GM18505 (cell line): ENCODE measurements around the gene ASIC4.

Experiments used
- ATAC-seq: cut with Tn5 transposase; IDR thresholded peaks from one replicate; pipeline ENCODE4 v1.9.1; 2021; ENCODE audit not compliant: unreplicated experiment
- POLR2A ChIP-seq: IDR thresholded peaks from 4 replicates; pipeline ENCODE4 v1.6.1; 2011; ENCODE audit warnings: borderline replicate concordance; ENCODE audit not compliant: insufficient read depth, insufficient read length; ENCODE audit errors: extremely low read depth

ASIC4 gene

GRCh38 chr2:219569635-219570034, 55.4 kb downstream of the ASIC4 start:
- no peak for ATAC-seq
- TF ChIP-seq POLR2A, result no peak

- ATAC-seq, result no peak
- TF ChIP-seq POLR2A, result no peak
These were observed 56.1 kb downstream of the ASIC4 start for GRCh38 chr2:219570194-219570923.

DNA sequence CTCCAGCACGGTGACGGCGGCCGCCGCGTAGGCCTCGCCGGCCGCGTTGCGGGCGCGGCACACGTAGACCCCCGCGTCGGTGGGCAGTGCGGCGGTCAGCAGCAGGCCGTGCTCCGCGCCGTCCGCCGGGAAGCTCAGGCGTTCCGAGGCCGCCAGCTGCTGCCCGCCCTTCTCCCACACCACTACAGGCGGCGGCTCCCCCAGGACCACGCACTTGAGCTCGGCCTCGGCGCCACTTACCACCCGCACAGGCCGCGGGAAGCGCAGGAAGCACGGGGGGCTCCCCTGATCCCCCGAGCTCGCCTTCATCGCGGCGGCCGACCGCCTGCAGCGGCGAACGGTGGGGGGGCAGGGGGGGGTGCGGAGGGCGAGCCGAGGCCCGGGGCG, 56.6 kb downstream of the ASIC4 start:
- no peak for ATAC-seq
- no peak for TF ChIP-seq POLR2A

DNA sequence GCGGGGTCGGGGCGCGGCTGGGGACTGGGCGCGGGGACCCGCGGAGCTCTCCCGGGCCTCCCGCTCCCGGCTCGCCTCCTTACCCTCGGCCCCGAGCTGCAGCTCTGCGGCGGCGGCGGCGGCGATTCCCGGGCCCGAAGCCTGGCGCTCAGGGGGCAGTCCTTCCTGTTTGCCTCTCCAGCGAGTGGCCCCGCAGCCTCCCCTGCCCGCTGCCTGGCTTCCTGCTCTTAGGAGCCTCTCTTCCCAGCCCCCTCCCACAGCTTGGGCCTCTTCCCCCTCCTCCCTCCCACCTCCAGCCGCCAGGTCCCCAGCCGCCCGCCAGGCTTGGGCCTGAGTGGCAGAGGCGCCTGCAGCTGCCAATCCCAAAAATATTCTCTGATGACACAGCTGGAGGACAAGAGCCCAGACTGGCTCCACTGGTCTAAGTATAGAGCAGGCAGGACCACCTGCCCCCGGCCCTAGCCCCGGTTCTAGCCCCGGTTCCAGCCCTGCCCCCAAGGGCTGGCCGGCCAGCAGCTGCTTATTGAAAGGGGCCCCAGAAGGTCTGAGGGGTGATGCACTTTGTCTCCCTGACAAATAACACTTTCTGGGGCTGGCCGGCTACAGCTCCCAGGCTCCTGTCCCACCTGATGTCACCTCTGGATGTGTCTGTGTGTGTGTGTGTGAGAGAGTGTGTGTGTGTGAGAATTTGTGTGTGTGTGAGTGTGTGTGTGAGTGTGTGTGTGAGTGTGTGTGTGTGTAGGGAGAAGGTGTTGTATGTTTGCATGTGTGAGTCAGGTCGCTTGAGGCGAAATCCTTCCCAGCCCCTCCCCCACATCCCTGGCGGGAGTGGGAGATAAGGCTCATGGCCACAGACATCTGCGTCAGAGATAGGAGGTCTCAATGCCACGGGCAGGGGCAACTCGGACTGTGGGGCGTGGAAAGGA, 57.3 kb downstream of the ASIC4 start, which contains the start of gene OBSL1:
Gene OBSL1, minus strand, starts transcription at position 229 of the 926 bp plus-strand sequence. CDS start 307 bp downstream, outside the sequence.
- TF ChIP-seq POLR2A, result no peak
- no peak for ATAC-seq

DNA sequence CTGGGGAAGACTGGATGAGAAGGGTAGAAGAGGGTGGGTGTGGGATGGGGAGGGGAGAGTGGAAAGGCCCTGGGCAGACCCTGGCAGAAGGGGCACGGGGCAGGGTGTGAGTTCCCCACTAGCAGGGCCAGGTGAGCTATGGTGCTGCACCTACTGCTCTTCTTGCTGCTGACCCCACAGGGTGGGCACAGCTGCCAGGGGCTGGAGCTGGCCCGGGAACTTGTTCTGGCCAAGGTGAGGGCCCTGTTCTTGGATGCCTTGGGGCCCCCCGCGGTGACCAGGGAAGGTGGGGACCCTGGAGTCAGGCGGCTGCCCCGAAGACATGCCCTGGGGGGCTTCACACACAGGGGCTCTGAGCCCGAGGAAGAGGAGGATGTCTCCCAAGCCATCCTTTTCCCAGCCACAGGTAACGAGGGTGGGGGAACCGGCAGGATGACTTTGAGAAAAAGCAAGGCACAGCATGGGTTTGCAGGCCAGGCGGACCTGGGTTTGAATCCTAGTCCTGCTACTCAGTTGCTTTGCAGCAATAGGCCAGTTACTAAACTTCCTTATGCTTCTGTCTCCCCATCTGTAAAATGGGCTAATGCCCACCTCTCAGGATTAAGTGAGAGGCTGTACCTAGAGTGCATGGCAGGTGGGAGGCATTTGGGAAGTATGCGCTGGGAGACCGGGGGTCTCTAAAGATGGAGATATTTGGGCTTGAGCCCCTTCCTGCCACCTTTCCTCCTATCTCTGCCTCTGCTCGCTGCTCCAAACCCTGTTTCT, 58.1 kb downstream of the ASIC4 start, which contains the start of gene INHA:
Gene INHA, plus strand, starts transcription at position 74 of the 765 bp plus-strand sequence. Its CDS starts 65 bp downstream, at position 139.
- TF ChIP-seq POLR2A, result no peak
- ATAC-seq, result no peak

GRCh38 chr2:219573166-219573565, 58.9 kb downstream of the ASIC4 start:
- ATAC-seq, result no peak
- TF ChIP-seq POLR2A, result no peak

DNA sequence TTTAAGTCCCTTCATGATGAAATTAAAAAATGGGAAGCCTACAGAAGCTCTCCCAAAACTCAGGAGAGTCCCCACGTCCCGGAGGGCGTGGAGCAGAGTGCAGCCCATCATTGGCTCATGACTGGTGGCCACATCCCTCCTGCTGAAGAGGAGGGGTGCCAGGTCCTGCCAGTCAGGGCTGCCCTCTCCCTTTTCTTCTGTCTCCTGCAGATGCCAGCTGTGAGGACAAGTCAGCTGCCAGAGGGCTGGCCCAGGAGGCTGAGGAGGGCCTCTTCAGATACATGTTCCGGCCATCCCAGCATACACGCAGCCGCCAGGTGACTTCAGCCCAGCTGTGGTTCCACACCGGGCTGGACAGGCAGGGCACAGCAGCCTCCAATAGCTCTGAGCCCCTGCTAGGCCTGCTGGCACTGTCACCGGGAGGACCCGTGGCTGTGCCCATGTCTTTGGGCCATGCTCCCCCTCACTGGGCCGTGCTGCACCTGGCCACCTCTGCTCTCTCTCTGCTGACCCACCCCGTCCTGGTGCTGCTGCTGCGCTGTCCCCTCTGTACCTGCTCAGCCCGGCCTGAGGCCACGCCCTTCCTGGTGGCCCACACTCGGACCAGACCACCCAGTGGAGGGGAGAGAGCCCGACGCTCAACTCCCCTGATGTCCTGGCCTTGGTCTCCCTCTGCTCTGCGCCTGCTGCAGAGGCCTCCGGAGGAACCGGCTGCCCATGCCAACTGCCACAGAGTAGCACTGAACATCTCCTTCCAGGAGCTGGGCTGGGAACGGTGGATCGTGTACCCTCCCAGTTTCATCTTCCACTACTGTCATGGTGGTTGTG, 60.4 kb downstream of the ASIC4 start:
- no peak for ATAC-seq

DNA sequence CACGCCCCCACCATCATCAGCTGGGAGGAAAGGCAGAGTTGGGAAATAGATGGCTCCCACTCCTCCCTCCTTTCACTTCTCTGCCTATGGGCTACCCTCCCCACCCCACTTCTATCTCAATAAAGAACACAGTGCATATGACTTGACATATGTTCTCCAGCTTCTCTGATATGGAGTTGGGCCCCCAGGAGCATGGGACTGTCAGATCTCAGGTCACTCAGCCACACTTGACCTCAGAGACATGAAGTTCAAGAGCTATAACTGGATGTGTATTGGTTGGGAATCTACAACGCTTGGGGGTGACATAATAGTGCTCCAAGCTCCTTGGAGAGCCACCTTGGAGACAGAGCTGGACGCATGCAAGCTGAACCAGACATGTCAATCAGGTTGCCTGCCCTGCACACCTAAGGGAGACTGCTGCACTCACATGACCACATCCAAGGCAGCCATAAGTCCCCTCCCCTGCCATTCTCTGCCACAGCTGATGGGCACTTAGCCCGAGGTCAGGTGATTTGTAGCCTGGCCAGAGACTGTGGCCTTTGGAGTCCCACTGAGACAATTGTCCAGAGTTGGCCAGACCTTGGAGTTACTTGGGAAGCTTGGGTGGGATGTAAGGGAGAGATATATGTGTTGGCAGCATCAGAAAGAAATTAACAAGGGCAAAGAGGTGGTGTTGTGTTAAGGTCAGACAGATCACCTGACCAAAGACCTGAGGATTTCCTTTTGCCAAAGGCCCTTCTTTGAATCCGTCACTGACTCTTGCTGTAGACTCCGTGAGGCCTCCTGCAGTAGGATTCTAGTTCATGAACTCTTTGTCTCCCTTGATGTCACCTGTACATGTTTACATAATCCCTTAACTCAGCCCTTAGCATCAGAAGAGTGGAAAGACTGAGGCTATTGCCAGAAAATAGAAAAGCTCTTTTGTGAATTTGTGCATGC, 61.6 kb downstream of the ASIC4 start:
- TF ChIP-seq POLR2A, result no peak
- no peak for ATAC-seq

More for the DNA sequence above, 60.4 kb downstream of the ASIC4 start:
- TF ChIP-seq POLR2A, result no peak

DNA sequence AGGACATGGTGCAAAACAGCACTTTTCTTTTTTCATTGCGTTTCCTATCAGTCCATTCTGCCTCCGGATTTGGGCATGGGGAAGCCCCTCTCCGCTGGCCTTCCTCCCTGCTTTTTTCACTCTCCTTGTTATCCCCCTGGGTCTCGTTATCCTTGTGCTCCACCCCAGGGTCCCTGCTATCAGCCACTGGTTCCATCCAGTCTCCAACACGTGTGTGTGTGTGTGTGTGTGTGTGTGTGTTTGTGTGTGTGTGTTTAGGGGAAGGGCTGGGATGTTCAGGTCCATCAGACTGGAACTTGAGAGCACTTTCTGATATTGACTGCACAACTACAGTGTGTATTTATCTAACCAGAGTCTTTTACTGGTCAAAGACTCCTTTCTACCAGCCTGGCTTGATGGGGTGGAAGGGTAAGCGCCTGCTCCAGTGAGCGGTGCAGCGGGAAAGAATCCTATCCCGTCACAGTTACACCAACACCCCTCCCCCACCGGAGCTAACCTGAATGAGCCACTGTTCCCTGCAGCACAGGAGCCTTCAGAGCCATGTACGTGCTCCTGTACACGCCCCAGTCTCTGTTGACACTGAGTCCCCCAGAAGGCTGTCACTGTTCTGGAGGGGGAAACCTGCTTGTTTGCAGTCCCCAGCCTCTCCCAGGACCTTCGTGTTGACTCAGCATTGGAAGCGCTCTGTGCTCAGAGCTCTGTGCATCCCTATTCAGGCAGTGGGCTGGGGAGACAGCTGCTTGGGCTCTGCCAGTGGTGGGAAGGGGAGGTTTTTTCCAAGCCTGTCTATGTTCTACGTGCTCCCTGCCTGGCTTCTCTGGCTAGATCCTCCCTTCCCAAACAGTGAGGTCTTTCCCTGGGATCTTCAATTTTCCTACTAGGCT, 62.5 kb downstream of the ASIC4 start:
- TF ChIP-seq POLR2A, result no peak

GRCh38 chr2:219578811-219579613, 64.7 kb downstream of the ASIC4 start:
- no peak for TF ChIP-seq POLR2A
- ATAC-seq, result no peak

More for the DNA sequence above, 62.5 kb downstream of the ASIC4 start:
- ATAC-seq, result no peak
